NCI-H510A treated with DMSO at 0.1 percent for 48 hours (cell line): ENCODE measurements around the gene MAL.

Source experiments
- DNase-seq: peaks from one replicate; lab custom pipeline; 2025; lab: John Stamatoyannopoulos, UW

MAL gene

GRCh38 chr2:95016616-95017015 is 8.9 kb upstream of the MAL start:
- DNase-seq: no peak

- DNase-seq: no peak
These were observed 8.4 kb upstream of the MAL start for GRCh38 chr2:95017071-95017501.

- DNase-seq: no peak
These were observed 7.7 kb upstream of the MAL start for GRCh38 chr2:95017836-95018235.

GRCh38 chr2:95018301-95018700 is 7.2 kb upstream of the MAL start:
- no peak for DNase-seq

GRCh38 chr2:95018861-95019550 is 6.5 kb upstream of the MAL start:
- no peak for DNase-seq

- DNase-seq: no peak
These were observed 5.9 kb upstream of the MAL start for GRCh38 chr2:95019572-95019971.

- no peak for DNase-seq
These were observed 5.1 kb upstream of the MAL start for GRCh38 chr2:95020275-95021022.

GRCh38 chr2:95021023-95021416 is 4.5 kb upstream of the MAL start:
- no peak for DNase-seq

GRCh38 chr2:95021847-95022246 is 3.7 kb upstream of the MAL start:
- DNase-seq: no peak

GRCh38 chr2:95022309-95023221 is 2.9 kb upstream of the MAL start:
- DNase-seq: peak; percentile 47

GRCh38 chr2:95023222-95023597 is 2.3 kb upstream of the MAL start:
- DNase-seq: peak; percentile 20

- DNase-seq: no peak
These were observed 1.1 kb upstream of the MAL start for GRCh38 chr2:95024371-95024770.

- DNase-seq: no peak
These were observed 525 bp upstream of the MAL start for GRCh38 chr2:95024960-95025405.

- no peak for DNase-seq
These were observed 1.2 kb downstream of the MAL start for GRCh38 chr2:95026471-95027368.

GRCh38 chr2:95027369-95027720 is 1.8 kb downstream of the MAL start:
- no peak for DNase-seq

- no peak for DNase-seq
These were observed 4.4 kb downstream of the MAL start for GRCh38 chr2:95029898-95030341.

GRCh38 chr2:95030496-95030895 is 5.0 kb downstream of the MAL start:
- no peak for DNase-seq

GRCh38 chr2:95031076-95031725 is 5.7 kb downstream of the MAL start:
- no peak for DNase-seq

- DNase-seq: no peak
These were observed 6.2 kb downstream of the MAL start for GRCh38 chr2:95031726-95032116.

GRCh38 chr2:95032341-95032740 is 6.8 kb downstream of the MAL start:
- DNase-seq: no peak
